HepG2 (cell line): ENCODE measurements around the gene OR6S1. TPM values are rescaled to one million over a fixed set of nuclear protein-coding genes. Genes with fewer than 3 reads are reported as not detected.

ENCODE experiments used
- ATAC-seq: fragments of 200-7000 bp; cut with Tn5 transposase; 3 replicates; pipeline ENCODE4 v1.9.1; 2020; ENCODE audit warnings: mild to moderate bottlenecking, moderate library complexity
- BruUV-seq: library from RNA; stranded (reverse); fragments of 400-500 nt; replicated peaks from 2 replicates; lab custom pipeline; 2021; lab: Mats Ljungman, UMichigan
- CTCF ChIA-PET: fragments of 300-600 bp; formaldehyde crosslinking; extraction: SDS; loops from one replicate; lab custom pipeline; 2021; ENCODE audit warnings: low total read pairs, inconsistent platforms, low intra/inter-chr PET ratio; lab: Yijun Ruan, JAX
- POLR2A ChIA-PET: fragments of 350-600 bp; sonication (Branson Sonifier 250); formaldehyde crosslinking; loops from one replicate; lab custom pipeline; 2020; ENCODE audit warnings: antibody characterized with exemption, inconsistent platforms; lab: Yijun Ruan, JAX
- DNase-seq: peaks from one replicate; pipeline ENCODE4 v3.0.0-alpha.2; 2015; ENCODE audit warnings: low spot score
- FAIRE-seq: peaks from 3 replicates; lab custom pipeline; 2011; peaks lifted over from hg19 to GRCh38; lab: Jason Lieb, UNC
- H2AFZ ChIP-seq: one replicate; pipeline ENCODE4 v1.6.1; 2011; ENCODE audit warnings: low read length, inconsistent platforms
- H3K27ac ChIP-seq: fragments of 300-600 bp; 3 replicates; pipeline ENCODE4 v1.8.0; 2011; ENCODE audit warnings: mixed run types, mild to moderate bottlenecking, mixed read lengths, low read length, inconsistent platforms; ENCODE audit not compliant: insufficient read depth; ENCODE audit errors: extremely low read length
- H3K27me3 ChIP-seq, 2 experiments: fragments of 200-600 bp in 1 of 2; 2 replicates in 1 of 2; 3 replicates in 1 of 2; pipeline versions ENCODE4 v1.6.0 to v1.8.0; 2011; ENCODE audit warnings: low read length in 2 of 2, mild to moderate bottlenecking in 2 of 2, moderate library complexity in 2 of 2, inconsistent platforms in 1 of 2; ENCODE audit not compliant: insufficient read depth in 2 of 2, control insufficient read depth in 1 of 2
- H3K36me3 ChIP-seq, 2 experiments: fragments of 200-600 bp in 1 of 2; replicated peaks in 1 of 2; 2 replicates in 1 of 2; 3 replicates in 1 of 2; pipeline versions ENCODE4 v1.5.1 to v1.8.0; 2011; ENCODE audit warnings: low read length in 2 of 2, inconsistent platforms in 1 of 2; ENCODE audit not compliant: insufficient read depth in 2 of 2, control insufficient read depth in 1 of 2
- H3K4me1 ChIP-seq: 2 replicates; pipeline ENCODE4 v1.5.1; 2012; ENCODE audit warnings: low read length, inconsistent platforms; ENCODE audit not compliant: insufficient read depth
- H3K4me2 ChIP-seq: 2 replicates; pipeline ENCODE4 v1.6.0; 2011; ENCODE audit warnings: low read depth, low read length, inconsistent platforms
- H3K4me3 ChIP-seq, 3 experiments: fragments of 200-600 bp in 1 of 3; sonication (generic), shearing (Covaris generic) in 1 of 3; replicated peaks in 1 of 3; 2 replicates each; pipeline ENCODE4 v1.5.1; 2011 to 2016; ENCODE audit warnings: low read length in 3 of 3, inconsistent platforms in 2 of 3, low read depth in 2 of 3, mild to moderate bottlenecking in 2 of 3, control low read depth in 1 of 3, mixed read lengths in 1 of 3; ENCODE audit not compliant: insufficient read depth in 1 of 3
- H3K79me2 ChIP-seq: one replicate; pipeline ENCODE4 v1.6.1; 2011; ENCODE audit warnings: low read length, inconsistent platforms; ENCODE audit not compliant: insufficient read depth
- H3K9ac ChIP-seq: 2 replicates; pipeline ENCODE4 v1.6.0; 2011; ENCODE audit warnings: mild to moderate bottlenecking, low read depth, low read length, inconsistent platforms; ENCODE audit not compliant: insufficient read depth
- H3K9me3 ChIP-seq: 2 replicates; pipeline ENCODE4 v1.5.1; 2012; ENCODE audit warnings: mild to moderate bottlenecking, low read length
- H4K20me1 ChIP-seq: 2 replicates; pipeline ENCODE4 v1.6.0; 2011; ENCODE audit warnings: inconsistent platforms, mild to moderate bottlenecking, low read length, moderate library complexity; ENCODE audit not compliant: insufficient read depth
- CREM ChIP-seq, 2 experiments: sonication (generic) in 1 of 2; formaldehyde crosslinking in 1 of 2; IDR thresholded peaks; 2 replicates each; pipeline versions ENCODE4 v1.4.0 to v1.6.1; 2016 to 2020; ENCODE audit warnings: antibody characterized with exemption in 1 of 2, mild to moderate bottlenecking in 1 of 2, missing genetic modification reagents in 1 of 2
- E2F2 ChIP-seq: sonication (generic); formaldehyde crosslinking; IDR thresholded peaks from 2 replicates; pipeline ENCODE4 v1.4.0; 2020; ENCODE audit warnings: missing genetic modification reagents, borderline replicate concordance
- HIVEP1 ChIP-seq: sonication (generic); formaldehyde crosslinking; IDR thresholded peaks from 2 replicates; pipeline ENCODE4 v1.4.0; 2020; ENCODE audit warnings: mild to moderate bottlenecking, missing genetic modification reagents
- HNF4A ChIP-seq: sonication (generic); formaldehyde crosslinking; IDR thresholded peaks from 2 replicates; pipeline ENCODE4 v1.4.0; 2020; ENCODE audit warnings: missing genetic modification reagents
- KDM1A ChIP-seq: IDR thresholded peaks from 2 replicates; pipeline ENCODE4 v1.6.1; 2016; ENCODE audit warnings: missing compliant biosample characterization
- KDM2A ChIP-seq: sonication (generic); formaldehyde crosslinking; IDR thresholded peaks from 2 replicates; pipeline ENCODE4 v1.4.0; 2020; ENCODE audit warnings: low read depth, missing genetic modification reagents, borderline replicate concordance
- MZF1 ChIP-seq: sonication (generic); formaldehyde crosslinking; IDR thresholded peaks from 2 replicates; pipeline ENCODE4 v1.8.1; 2023; ENCODE audit warnings: mild to moderate bottlenecking, missing genetic modification reagents, borderline replicate concordance
- NFIB ChIP-seq: sonication (generic); formaldehyde crosslinking; IDR thresholded peaks from 2 replicates; pipeline ENCODE4 v1.9.0; 2021; ENCODE audit warnings: missing genetic modification reagents, mild to moderate bottlenecking, borderline replicate concordance
- NR2F6 ChIP-seq, 2 experiments: IDR thresholded peaks; 2 replicates each; pipeline ENCODE4 v1.6.1; 2016; ENCODE audit warnings: antibody characterized with exemption in 1 of 2, mild to moderate bottlenecking in 1 of 2
- RCOR2 ChIP-seq: IDR thresholded peaks from 2 replicates; pipeline ENCODE4 v1.6.1; 2016; ENCODE audit warnings: missing biosample characterization, missing genetic modification reagents
- REPIN1 ChIP-seq: sonication (generic); formaldehyde crosslinking; IDR thresholded peaks from 2 replicates; pipeline ENCODE4 v1.8.0; 2022; ENCODE audit warnings: missing genetic modification reagents, low read depth, mild to moderate bottlenecking, borderline replicate concordance
- YY1 ChIP-seq: IDR thresholded peaks from 2 replicates; pipeline ENCODE4 v1.6.1; 2011; ENCODE audit warnings: low read length, low read depth, moderate library complexity, mild to moderate bottlenecking; ENCODE audit not compliant: insufficient read depth, insufficient replicate concordance
- ZBTB26 ChIP-seq: IDR thresholded peaks from 2 replicates; pipeline ENCODE4 v1.6.1; 2016; ENCODE audit warnings: missing compliant biosample characterization, missing genetic modification reagents, borderline replicate concordance
- ZNF232 ChIP-seq: sonication (generic); formaldehyde crosslinking; IDR thresholded peaks from 2 replicates; pipeline ENCODE4 v1.4.0; 2020; ENCODE audit warnings: missing genetic modification reagents, borderline replicate concordance
- ZNF280B ChIP-seq: sonication (generic); formaldehyde crosslinking; IDR thresholded peaks from 2 replicates; pipeline ENCODE4 v1.5.0; 2020; ENCODE audit warnings: missing genetic modification reagents, mild to moderate bottlenecking, borderline replicate concordance
- ZNF331 ChIP-seq: sonication (generic); formaldehyde crosslinking; IDR thresholded peaks from 2 replicates; pipeline ENCODE4 v1.4.0; 2020; ENCODE audit warnings: missing genetic modification reagents
- WGBS: methylation state at CpG from one replicate; pipeline ENCODE4 v1.1.6; 2017; ENCODE audit warnings: low lambda C conversion rate; 5-methylcytosine and 5-hydroxymethylcytosine counted together
- in situ Hi-C: cut with HindIII; loops from 2 replicates; pipeline ENCODE4 v1.10.0; 2017; ENCODE audit warnings: low pct_unique_long_range_greater_than_20kb; ENCODE audit not compliant: extremely low pct_ligation_motif_present
- intact Hi-C: fragments of 100-400 bp; cut with micrococcal nuclease; formaldehyde crosslinking; loops from one replicate; pipeline ENCODE4 v1.10.0; 2022; ENCODE audit not compliant: unreplicated experiment
- polyA plus RNA-seq, 8 experiments: library from polyadenylated mRNA; depleted of rRNA in 3 of 8; stranded (reverse) in 7 of 8; unstranded in 1 of 8; fragments of >200 nt; fragmentation: Illumina TruSeq in 4 of 8; extraction: Trizol in 4 of 8; gene quantifications; 2 replicates each; pipeline versions ENCODE4 v1.2.1 to v1.2.3, GENCODE V29; 2011 to 2016; ENCODE audit warnings: low read depth in 4 of 8, missing spikeins in 1 of 8, mixed read lengths in 1 of 8; ENCODE audit not compliant: insufficient read depth in 1 of 8
- total RNA-seq, 5 experiments: library from RNA; depleted of rRNA; stranded (reverse); fragments of >200 nt; fragmentation: Illumina TruSeq; extraction: Trizol; gene quantifications; 2 replicates each; pipeline ENCODE4 v1.2.3, GENCODE V29; 2016; ENCODE audit warnings: low read depth in 1 of 5
- TF ChIP-seq, protein P1 (sequence below): IDR thresholded peaks from 2 replicates; pipeline ENCODE4 v1.6.1; 2018; ENCODE audit warnings: missing genetic modification reagents, mild to moderate bottlenecking, missing compliant biosample characterization

OR6S1 gene
- total and polyA plus RNA-seq, 2 of the 13 experiments (the other 11 are each of a cell fraction or from before 2014, with no cell fraction given) = 0.09 TPM; not detected in 1

DNA sequence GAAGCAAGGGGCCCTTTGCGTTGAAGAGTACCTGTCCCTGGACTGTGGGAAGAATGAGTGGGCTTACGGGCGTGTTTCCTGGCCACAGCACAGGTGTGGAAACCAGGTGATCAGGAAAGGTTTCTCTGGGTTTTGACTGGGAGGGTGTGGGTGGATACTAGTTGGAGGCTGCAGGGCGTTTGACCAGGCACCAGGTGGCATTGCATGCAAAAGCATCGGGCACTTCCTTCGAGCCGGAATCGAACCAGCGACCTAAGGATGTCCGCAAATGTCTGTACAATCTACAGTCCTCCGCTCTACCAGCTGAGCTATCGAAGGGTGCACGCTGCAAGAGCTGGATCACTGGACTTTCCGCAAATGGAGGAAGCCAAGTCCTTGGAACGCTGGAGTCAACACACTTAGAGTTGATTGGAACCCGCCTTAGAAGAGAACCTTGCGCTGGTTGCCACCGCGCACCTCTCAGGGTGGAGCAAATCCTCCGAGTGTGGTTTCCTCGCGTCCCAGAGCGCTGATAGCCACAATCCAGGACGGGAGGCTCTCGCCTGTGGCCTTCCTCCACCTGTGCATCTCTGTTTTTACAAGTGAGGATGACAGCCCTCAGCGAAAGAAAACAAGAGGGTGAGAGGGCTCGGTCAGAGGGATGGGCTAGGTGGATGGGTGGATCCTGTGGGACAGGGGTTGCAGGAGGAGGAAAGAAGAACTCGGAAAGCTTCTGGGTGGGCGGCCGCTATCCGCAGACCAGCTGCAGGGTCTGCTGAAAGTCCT is 21.7 kb upstream of the OR6S1 start:
- peak; percentile 91 for FAIRE-seq
- H3K4me1 ChIP-seq = peaks cover 84% of the 10 kb centered on the region
- peak overlapping the region in 1 of 3 experiments; percentile 50; a peak in 1 of 6 replicates for H3K4me3 ChIP-seq
- H3K36me3 ChIP-seq = no peaks in the 10 kb centered on the region
- CTCF ChIA-PET = interaction anchor here (1.2 to 8.0 kb wide), 5 partner anchors 19 to 193 kb away, joined by 3 to 70 read pairs (median 5); no protein-coding TSS in a partner anchor
- no peak overlapping the region for H3K27ac ChIP-seq
- no peaks in the 10 kb centered on the region for H3K9me3 ChIP-seq
- intact Hi-C loops = loop anchor here (1.0 kb wide), 1 partner anchor 28 kb away; no protein-coding TSS in a partner anchor
- BruUV-seq = no TSS peak
- peak; percentile 64 for ATAC-seq
- H3K27me3 ChIP-seq = no peaks in the 10 kb centered on the region
- 67% methylated on average over 28 of the region's 31 CpGs for WGBS
- H3K79me2 ChIP-seq = no peaks in the 10 kb centered on the region
- POLR2A ChIA-PET = interaction anchor here (0.7 to 5.6 kb wide), 5 partner anchors 16 to 32 kb away, joined by 3 to 63 read pairs (median 9); partner anchors contain the start of gene RNASE4
- peak overlapping the region; percentile 60 for H3K4me2 ChIP-seq
- peak; percentile 76 for DNase-seq
- H2AFZ ChIP-seq = no peak overlapping the region
- H3K9ac ChIP-seq = no peak overlapping the region
- H4K20me1 ChIP-seq = no peaks in the 10 kb centered on the region
- in situ Hi-C loops = no loop called here
- TF ChIP-seq REPIN1 (CRISPR knock-in tag) = peak; percentile 50; the same call in 1 of the 2 replicates
- peak; percentile 37; the same call in 1 of the 2 replicates for TF ChIP-seq ZNF232 (CRISPR knock-in tag)
- TF ChIP-seq HIVEP1 (CRISPR knock-in tag) = peak; percentile 34
- TF ChIP-seq ZNF331 = peak; percentile 86
- TF ChIP-seq NR2F6 (IDR thresholded peaks at IDR 0.05) = no peak
- 0 out of 2 replicates have a peak, but pooled peaks have one; percentile 17 for TF ChIP-seq NR2F6 (CRISPR knock-in tag; IDR thresholded peaks at IDR 0.05)
- TF ChIP-seq KDM1A (CRISPR knock-in tag) = peak; percentile 47; the same call in 1 of the 2 replicates
- TF ChIP-seq CREM (IDR thresholded peaks at IDR 0.05) = no peak
- no peak for TF ChIP-seq CREM (CRISPR knock-in tag; IDR thresholded peaks at IDR 0.05)
- TF ChIP-seq, protein P1, sequence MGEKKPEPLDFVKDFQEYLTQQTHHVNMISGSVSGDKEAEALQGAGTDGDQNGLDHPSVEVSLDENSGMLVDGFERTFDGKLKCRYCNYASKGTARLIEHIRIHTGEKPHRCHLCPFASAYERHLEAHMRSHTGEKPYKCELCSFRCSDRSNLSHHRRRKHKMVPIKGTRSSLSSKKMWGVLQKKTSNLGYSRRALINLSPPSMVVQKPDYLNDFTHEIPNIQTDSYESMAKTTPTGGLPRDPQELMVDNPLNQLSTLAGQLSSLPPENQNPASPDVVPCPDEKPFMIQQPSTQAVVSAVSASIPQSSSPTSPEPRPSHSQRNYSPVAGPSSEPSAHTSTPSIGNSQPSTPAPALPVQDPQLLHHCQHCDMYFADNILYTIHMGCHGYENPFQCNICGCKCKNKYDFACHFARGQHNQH (CRISPR knock-in tag) = peak; percentile 48; the same call in 1 of the 2 replicates
- peak; percentile 78; the same call in 1 of the 2 replicates for TF ChIP-seq KDM2A (CRISPR knock-in tag)
- no peak for TF ChIP-seq E2F2 (CRISPR knock-in tag)
- TF ChIP-seq ZNF280B (CRISPR knock-in tag) = 0 out of 2 replicates have a peak, but pooled peaks have one; percentile 21
- TF ChIP-seq NFIB = no peak
- peak; percentile 32 for TF ChIP-seq HNF4A
- TF ChIP-seq YY1 = peak; percentile 50
- peak; percentile 80 for TF ChIP-seq ZBTB26 (CRISPR knock-in tag)
- 0 out of 2 replicates have a peak, but pooled peaks have one; percentile 30 for TF ChIP-seq MZF1 (CRISPR knock-in tag)
- peak; percentile 64; the same call in 1 of the 2 replicates for TF ChIP-seq RCOR2 (CRISPR knock-in tag)
